Keratinocyte (primary cell): Measurements from ENCODE around the gene HELZ. TPM values are rescaled to one million over a fixed set of nuclear protein-coding genes. Genes with fewer than 3 reads are reported as not detected.

Source experiments
- DNase-seq: peaks from one replicate; pipeline ENCODE4 v3.0.0-alpha.2; 2011; ENCODE audit warnings: low read depth, missing footprints, low spot score
- FAIRE-seq: peaks from 2 replicates; lab custom pipeline; 2011; peaks lifted over from hg19 to GRCh38; lab: Jason Lieb, UNC
- H2AFZ ChIP-seq: 2 replicates; pipeline ENCODE4 v1.6.0; 2012; ENCODE audit warnings: low read length, control low read depth, inconsistent platforms; ENCODE audit not compliant: control insufficient read depth
- H3K27ac ChIP-seq: 2 replicates; pipeline ENCODE4 v1.5.1; 2011; ENCODE audit warnings: low read length; ENCODE audit not compliant: control insufficient read depth, insufficient read depth
- H3K27me3 ChIP-seq: 3 replicates; pipeline ENCODE4 v1.6.0; 2011; ENCODE audit warnings: low read length; ENCODE audit not compliant: control insufficient read depth, insufficient read depth; ENCODE audit errors: extremely low read depth
- H3K36me3 ChIP-seq, 2 experiments: 2 replicates in 1 of 2; 3 replicates in 1 of 2; pipeline ENCODE4 v1.5.1; 2011; ENCODE audit warnings: low read length in 2 of 2, mild to moderate bottlenecking in 1 of 2; ENCODE audit not compliant: control insufficient read depth in 2 of 2, insufficient read depth in 2 of 2; ENCODE audit errors: extremely low read depth in 1 of 2
- H3K4me1 ChIP-seq: 3 replicates; pipeline ENCODE4 v1.5.1; 2011; ENCODE audit warnings: low read length; ENCODE audit not compliant: control insufficient read depth, insufficient read depth; ENCODE audit errors: extremely low read depth
- H3K4me2 ChIP-seq: 3 replicates; pipeline ENCODE4 v1.6.0; 2011; ENCODE audit warnings: low read depth, low read length; ENCODE audit not compliant: control insufficient read depth, insufficient read depth; ENCODE audit errors: extremely low read depth
- H3K4me3 ChIP-seq, 3 experiments: fragments of 200-600 bp in 1 of 3; sonication (generic) in 1 of 3; 2 replicates in 2 of 3; 3 replicates in 1 of 3; pipeline ENCODE4 v1.5.1; 2011 to 2016; ENCODE audit warnings: low read length in 3 of 3, mild to moderate bottlenecking in 3 of 3, control low read depth in 2 of 3, inconsistent platforms in 1 of 3, low read depth in 1 of 3, mixed read lengths in 1 of 3, mixed run types in 1 of 3, moderate library complexity in 1 of 3; ENCODE audit not compliant: control insufficient read depth in 2 of 3, insufficient read depth in 2 of 3; ENCODE audit errors: extremely low read depth in 1 of 3
- H3K79me2 ChIP-seq: 2 replicates; pipeline ENCODE4 v1.6.0; 2012; ENCODE audit warnings: low read length; ENCODE audit not compliant: control insufficient read depth, insufficient read depth
- H3K9ac ChIP-seq: 3 replicates; pipeline ENCODE4 v1.6.0; 2011; ENCODE audit warnings: low read length; ENCODE audit not compliant: control insufficient read depth, insufficient read depth; ENCODE audit errors: extremely low read depth
- H3K9me1 ChIP-seq: 3 replicates; pipeline ENCODE4 v1.6.0; 2011; ENCODE audit warnings: low read length; ENCODE audit not compliant: control insufficient read depth, insufficient read depth; ENCODE audit errors: extremely low read depth
- H3K9me3 ChIP-seq: 2 replicates; pipeline ENCODE4 v1.5.1; 2012; ENCODE audit warnings: low read depth, low read length; ENCODE audit not compliant: control insufficient read depth
- H4K20me1 ChIP-seq: 3 replicates; pipeline ENCODE4 v1.6.0; 2011; ENCODE audit warnings: low read length; ENCODE audit not compliant: control insufficient read depth, insufficient read depth; ENCODE audit errors: extremely low read depth
- CTCF ChIP-seq, 3 experiments: IDR thresholded peaks in 1 of 3; conservative IDR thresholded peaks in 1 of 3; optimal IDR thresholded peaks in 1 of 3; 2 replicates in 2 of 3; 3 replicates in 1 of 3; pipeline versions ENCODE3 to v1.5.1; 2011; ENCODE audit warnings: low read length in 3 of 3, mild to moderate bottlenecking in 3 of 3, moderate library complexity in 2 of 3, control low read depth in 1 of 3, inconsistent platforms in 1 of 3; ENCODE audit not compliant: insufficient read depth in 2 of 3; ENCODE audit errors: extremely low read depth in 1 of 3
- EZH2 ChIP-seq: IDR thresholded peaks from one replicate; pipeline ENCODE4 v1.6.1; 2012; ENCODE audit warnings: inconsistent platforms, mild to moderate bottlenecking, low read length, moderate library complexity
- dilution Hi-C: fragments of 300-500 bp; cut with MboI; formaldehyde crosslinking; loops from one replicate; pipeline ENCODE4 v1.7.0; 2020; ENCODE audit warnings: low sequenced_read_pairs; ENCODE audit not compliant: extremely low pct_ligation_motif_present
- polyA plus RNA-seq, 5 experiments: library from polyadenylated mRNA; depleted of rRNA in 3 of 5; stranded (reverse) in 3 of 5; stranded (forward) in 1 of 5; unstranded in 1 of 5; fragments of >200 nt; gene quantifications; 1 replicate in 1 of 5; 2 replicates in 3 of 5; 3 replicates in 1 of 5; pipeline versions ENCODE4 v1.2.1 to v1.2.3, GENCODE V29; 2011 to 2012; ENCODE audit warnings: missing spikeins in 2 of 5, low read depth in 1 of 5, low replicate concordance in 1 of 5
- small RNA-seq, 3 experiments: library from RNA; depleted of rRNA; stranded (forward); fragments of <200 nt; gene quantifications; one replicate each; pipeline ENCODE3, GENCODE V24; 2012; ENCODE audit warnings: low read depth in 3 of 3, low replicate concordance in 1 of 3; ENCODE audit not compliant: insufficient read length in 3 of 3

HELZ gene
- polyA plus RNA-seq, 1 donor (not counting 4 experiments of a cell fraction or from before 2014, with no cell fraction given), result 18.2 TPM

GRCh38 chr17:67021743-67022450 is 223.1 kb downstream of the HELZ start:
- FAIRE-seq (no peak), DNase-seq (no peak)
- dilution Hi-C loops, result no loop called here
- H3K9me1 ChIP-seq, result no peaks in the 10 kb centered on the region
- no peak overlapping the region for H3K4me3 ChIP-seq
- no peak overlapping the region for H2AFZ ChIP-seq
- H3K9me3 ChIP-seq, result no peaks in the 10 kb centered on the region
- no peaks in the 10 kb centered on the region for H3K36me3 ChIP-seq
- no peaks in the 10 kb centered on the region for H4K20me1 ChIP-seq
- TF ChIP-seq CTCF (optimal IDR thresholded peaks at IDR 0.05 in 1 of 3, IDR thresholded peaks at IDR 0.05 in 1 of 3, conservative IDR thresholded peaks at IDR 0.05 in 1 of 3; ENCODE audit: extremely low read depth in 1 of 3, insufficient read depth in 2 of 3, low read length in 3 of 3) (no peak), EZH2 (no peak)
- H3K9ac ChIP-seq, result no peak overlapping the region
- no peaks in the 10 kb centered on the region for H3K4me1 ChIP-seq
- H3K27ac ChIP-seq, result no peak overlapping the region
- H3K4me2 ChIP-seq, result no peak overlapping the region
- H3K79me2 ChIP-seq, result no peaks in the 10 kb centered on the region
- peaks cover 8% of the 10 kb centered on the region for H3K27me3 ChIP-seq

- DNase-seq, result no peak
- dilution Hi-C loops, result no loop called here
- H3K9me3 ChIP-seq, result no peaks in the 10 kb centered on the region
- TF ChIP-seq EZH2 (no peak), CTCF (optimal IDR thresholded peaks at IDR 0.05 in 1 of 3, IDR thresholded peaks at IDR 0.05 in 1 of 3, conservative IDR thresholded peaks at IDR 0.05 in 1 of 3; ENCODE audit: extremely low read depth in 1 of 3, insufficient read depth in 2 of 3, low read length in 3 of 3) (no peak)
- no peak overlapping the region for H3K4me2 ChIP-seq
- H2AFZ ChIP-seq, result no peak overlapping the region
- H3K36me3 ChIP-seq, result no peaks in the 10 kb centered on the region
- no peak for FAIRE-seq
- no peak overlapping the region for H3K4me3 ChIP-seq
- no peaks in the 10 kb centered on the region for H3K4me1 ChIP-seq
- no peak overlapping the region for H3K9ac ChIP-seq
- no peaks in the 10 kb centered on the region for H3K9me1 ChIP-seq
- H4K20me1 ChIP-seq, result no peaks in the 10 kb centered on the region
- H3K27me3 ChIP-seq, result peaks cover 7% of the 10 kb centered on the region
- no peak overlapping the region for H3K27ac ChIP-seq
- H3K79me2 ChIP-seq, result no peaks in the 10 kb centered on the region
These were observed 223.8 kb downstream of the HELZ start for GRCh38 chr17:67021196-67021595.

Small RNA genes within 50 kb of the gene (small RNA-seq; reads per million reads assigned to genes)
- gene AC007448.1, result 0 reads per million in 3 experiments
- 0 reads per million in 3 experiments for gene RF00393
- 0 reads per million in 3 experiments for gene RNA5SP447

Other genes with a start within 250 kb of the HELZ start
- gene CACNG1, start 200.6 kb downstream of the HELZ start, polyA plus RNA-seq, result not detected in 3 replicates
- gene PSMD12, start 121.4 kb upstream of the HELZ start, polyA plus RNA-seq, result 29.6 to 68.4 TPM (median 56.6 TPM) in 3 replicates
- gene PITPNC1, start 132.1 kb upstream of the HELZ start, polyA plus RNA-seq, result 14.7 to 25.4 TPM (median 24.8 TPM) in 3 replicates